ENCODE data around the gene GFOD1.

DNA sequence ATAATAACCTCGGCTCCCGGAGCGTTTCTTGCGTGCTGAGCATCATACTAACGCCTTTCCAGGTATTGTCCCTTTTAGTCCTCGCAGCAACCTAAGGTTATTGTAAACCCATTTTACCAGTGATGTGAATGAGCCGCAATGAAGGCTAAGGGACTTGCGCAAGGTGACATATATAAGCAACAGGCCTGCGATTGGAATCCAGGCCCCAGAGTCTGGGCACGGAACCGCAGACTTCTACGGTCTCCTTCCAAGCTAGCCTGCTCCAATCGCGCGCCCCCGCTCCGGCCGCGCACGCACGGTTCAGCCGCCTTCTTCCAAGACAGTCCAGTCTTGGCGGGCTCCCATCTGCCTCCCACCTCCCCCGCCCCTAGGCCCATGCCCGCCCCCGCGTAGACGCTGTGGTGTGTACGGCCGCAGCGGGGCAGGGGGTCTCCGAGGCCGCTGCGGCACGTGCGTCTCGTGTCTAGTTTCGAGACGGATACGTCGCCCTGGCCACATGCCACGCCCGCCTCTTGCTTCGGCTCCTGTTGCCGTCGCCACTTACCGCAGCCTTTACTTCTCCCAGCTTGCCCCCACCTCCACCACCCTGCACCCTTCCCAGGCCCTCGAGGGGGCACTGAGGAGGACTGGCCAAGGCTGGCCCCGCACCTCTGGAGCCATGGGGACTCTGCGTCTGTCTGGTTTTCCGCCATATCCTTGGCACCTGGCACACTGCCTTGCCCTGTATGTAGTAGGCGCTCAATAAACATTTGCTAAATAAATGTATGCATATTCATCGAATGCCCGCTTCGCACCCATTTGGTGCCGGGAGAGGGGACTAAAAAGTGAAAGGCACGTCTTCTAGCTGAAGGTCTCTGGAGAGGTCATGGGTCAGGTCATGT, 855 bp upstream of the GFOD1 start:
- TF ChIP-seq, protein P1, sequence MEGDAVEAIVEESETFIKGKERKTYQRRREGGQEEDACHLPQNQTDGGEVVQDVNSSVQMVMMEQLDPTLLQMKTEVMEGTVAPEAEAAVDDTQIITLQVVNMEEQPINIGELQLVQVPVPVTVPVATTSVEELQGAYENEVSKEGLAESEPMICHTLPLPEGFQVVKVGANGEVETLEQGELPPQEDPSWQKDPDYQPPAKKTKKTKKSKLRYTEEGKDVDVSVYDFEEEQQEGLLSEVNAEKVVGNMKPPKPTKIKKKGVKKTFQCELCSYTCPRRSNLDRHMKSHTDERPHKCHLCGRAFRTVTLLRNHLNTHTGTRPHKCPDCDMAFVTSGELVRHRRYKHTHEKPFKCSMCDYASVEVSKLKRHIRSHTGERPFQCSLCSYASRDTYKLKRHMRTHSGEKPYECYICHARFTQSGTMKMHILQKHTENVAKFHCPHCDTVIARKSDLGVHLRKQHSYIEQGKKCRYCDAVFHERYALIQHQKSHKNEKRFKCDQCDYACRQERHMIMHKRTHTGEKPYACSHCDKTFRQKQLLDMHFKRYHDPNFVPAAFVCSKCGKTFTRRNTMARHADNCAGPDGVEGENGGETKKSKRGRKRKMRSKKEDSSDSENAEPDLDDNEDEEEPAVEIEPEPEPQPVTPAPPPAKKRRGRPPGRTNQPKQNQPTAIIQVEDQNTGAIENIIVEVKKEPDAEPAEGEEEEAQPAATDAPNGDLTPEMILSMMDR (conservative IDR thresholded peaks at IDR 0.05; ENCODE audit: low read length), result no peak
- TF ChIP-seq EZH2phosphoT487 (IDR thresholded peaks at IDR 0.05; ENCODE audit: borderline replicate concordance, low read depth, low read length), result no peak

All from OCI-LY7 (cell line).